Mucosa of descending colon (tissue), 3 donors: ENCODE measurements around the gene ABHD16A. TPM values are rescaled to one million over a fixed set of nuclear protein-coding genes. Genes with fewer than 3 reads are reported as not detected.

Experiments
- ATAC-seq: fragments of 200-7000 bp; cut with Tn5 transposase; one replicate; pipeline ENCODE4 v1.9.1; 2020; ENCODE audit warnings: mild to moderate bottlenecking, moderate library complexity
- DNase-seq, 3 donors: peaks; one replicate each; pipeline ENCODE4 v3.0.0-alpha.2; 2020
- H3K36me3 ChIP-seq: fragments of 200-600 bp; one replicate; pipeline ENCODE4 v1.8.0; 2021; ENCODE audit warnings: low read depth, mild to moderate bottlenecking
- H3K4me1 ChIP-seq: fragments of 200-600 bp; one replicate; pipeline ENCODE4 v1.8.0; 2021; ENCODE audit warnings: low read depth, mild to moderate bottlenecking
- H3K4me3 ChIP-seq: fragments of 200-600 bp; one replicate; pipeline ENCODE4 v1.8.0; 2021; ENCODE audit warnings: mild to moderate bottlenecking
- H3K9me3 ChIP-seq: fragments of 200-600 bp; one replicate; pipeline ENCODE4 v1.8.0; 2021; ENCODE audit warnings: mild to moderate bottlenecking
- intact Hi-C, 2 donors: fragments of 100-400 bp; cut with DNase I in 1 of 2; cut with micrococcal nuclease in 1 of 2; formaldehyde crosslinking; loops; one replicate each; pipeline versions ENCODE4 v1.11.0 to v1.11.1; 2022; cut with DNase I, micrococcal nuclease
- total RNA-seq, 3 donors: library from RNA; stranded (reverse); fragmentation: NEBNext Ultra II Directional in 2 of 3; extraction: Animal tissue kit (Norgen Biotek cat#: 25700) in 2 of 3; gene quantifications; one replicate each; pipeline versions ENCODE4 v1.2.1 to v1.2.4, GENCODE V29; 2021 to 2023
- TF ChIP-seq, protein P1 (sequence below): fragments of 200-600 bp; IDR thresholded peaks from one replicate; pipeline ENCODE4 v1.8.0; 2022; ENCODE audit warnings: antibody characterized with exemption, mild to moderate bottlenecking
- donor health status: DM: no; HTN: no; CAD: no; lungs with moderate emphysema.
- donor health status: DM: no; HTN: no; CAD: no.
- donor health status: DM: no; HTN: yes; CAD: no.

The ABHD16A gene
- total RNA-seq, 3 donors from 2014 or later, result 55.3 to 69.4 (median 68.4) TPM

DNA sequence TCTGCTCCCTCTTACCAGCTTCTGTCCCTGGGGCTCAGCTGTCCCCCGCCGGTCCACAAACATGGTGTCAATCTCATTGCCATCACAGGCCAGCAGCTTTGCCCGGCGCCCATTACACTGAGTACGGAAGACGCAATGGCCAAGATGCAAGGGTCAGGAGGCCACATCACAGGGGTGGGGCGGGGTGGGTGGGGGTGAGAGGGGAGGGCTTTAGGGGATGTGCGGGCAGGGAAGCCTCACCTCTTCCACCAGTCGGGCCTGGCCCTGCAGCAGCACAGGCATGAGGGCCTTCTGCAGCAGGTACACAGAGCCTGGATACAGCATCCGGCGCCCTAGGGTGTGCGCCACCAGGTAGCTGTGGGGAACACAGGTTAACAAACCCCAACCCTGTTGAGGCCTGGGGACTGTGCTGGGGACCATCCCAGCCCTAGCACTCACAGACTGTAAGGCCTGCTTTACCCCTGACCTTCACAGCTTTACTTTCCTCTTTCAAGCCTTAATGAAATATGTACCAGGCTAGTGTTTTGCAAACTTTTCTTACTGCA is 11.5 kb downstream of the ABHD16A start:
- peaks cover 11% of the 10 kb centered on the region for H3K36me3 ChIP-seq
- no peak for DNase-seq
- intact Hi-C loops, result no loop called here
- TF ChIP-seq, protein P1, sequence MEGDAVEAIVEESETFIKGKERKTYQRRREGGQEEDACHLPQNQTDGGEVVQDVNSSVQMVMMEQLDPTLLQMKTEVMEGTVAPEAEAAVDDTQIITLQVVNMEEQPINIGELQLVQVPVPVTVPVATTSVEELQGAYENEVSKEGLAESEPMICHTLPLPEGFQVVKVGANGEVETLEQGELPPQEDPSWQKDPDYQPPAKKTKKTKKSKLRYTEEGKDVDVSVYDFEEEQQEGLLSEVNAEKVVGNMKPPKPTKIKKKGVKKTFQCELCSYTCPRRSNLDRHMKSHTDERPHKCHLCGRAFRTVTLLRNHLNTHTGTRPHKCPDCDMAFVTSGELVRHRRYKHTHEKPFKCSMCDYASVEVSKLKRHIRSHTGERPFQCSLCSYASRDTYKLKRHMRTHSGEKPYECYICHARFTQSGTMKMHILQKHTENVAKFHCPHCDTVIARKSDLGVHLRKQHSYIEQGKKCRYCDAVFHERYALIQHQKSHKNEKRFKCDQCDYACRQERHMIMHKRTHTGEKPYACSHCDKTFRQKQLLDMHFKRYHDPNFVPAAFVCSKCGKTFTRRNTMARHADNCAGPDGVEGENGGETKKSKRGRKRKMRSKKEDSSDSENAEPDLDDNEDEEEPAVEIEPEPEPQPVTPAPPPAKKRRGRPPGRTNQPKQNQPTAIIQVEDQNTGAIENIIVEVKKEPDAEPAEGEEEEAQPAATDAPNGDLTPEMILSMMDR, result no peak
- no peak overlapping the region for H3K4me3 ChIP-seq
- H3K4me1 ChIP-seq, result no peaks in the 10 kb centered on the region
- ATAC-seq, result no peak
- H3K9me3 ChIP-seq, result no peaks in the 10 kb centered on the region

- H3K36me3 ChIP-seq, result peaks cover 13% of the 10 kb centered on the region
- H3K9me3 ChIP-seq, result no peaks in the 10 kb centered on the region
- TF ChIP-seq, protein P1, result no peak
- ATAC-seq, result no peak
- no peak for DNase-seq
- H3K4me1 ChIP-seq, result no peaks in the 10 kb centered on the region
- H3K4me3 ChIP-seq, result no peak overlapping the region
- intact Hi-C loops, result no loop called here
Observed at GRCh38 chr6:31691078-31691463, 12.1 kb downstream of the ABHD16A start.

- TF ChIP-seq, protein P1, result no peak
- peak in 1 of 3 donors; percentile 31 for DNase-seq
- H3K4me3 ChIP-seq, result no peak overlapping the region
- no peaks in the 10 kb centered on the region for H3K9me3 ChIP-seq
- H3K36me3 ChIP-seq, result peaks cover 13% of the 10 kb centered on the region
- intact Hi-C loops, result no loop called here
- H3K4me1 ChIP-seq, result no peaks in the 10 kb centered on the region
- peak; percentile 91 for ATAC-seq
Observed at GRCh38 chr6:31690231-31691077, 12.7 kb downstream of the ABHD16A start.

DNA sequence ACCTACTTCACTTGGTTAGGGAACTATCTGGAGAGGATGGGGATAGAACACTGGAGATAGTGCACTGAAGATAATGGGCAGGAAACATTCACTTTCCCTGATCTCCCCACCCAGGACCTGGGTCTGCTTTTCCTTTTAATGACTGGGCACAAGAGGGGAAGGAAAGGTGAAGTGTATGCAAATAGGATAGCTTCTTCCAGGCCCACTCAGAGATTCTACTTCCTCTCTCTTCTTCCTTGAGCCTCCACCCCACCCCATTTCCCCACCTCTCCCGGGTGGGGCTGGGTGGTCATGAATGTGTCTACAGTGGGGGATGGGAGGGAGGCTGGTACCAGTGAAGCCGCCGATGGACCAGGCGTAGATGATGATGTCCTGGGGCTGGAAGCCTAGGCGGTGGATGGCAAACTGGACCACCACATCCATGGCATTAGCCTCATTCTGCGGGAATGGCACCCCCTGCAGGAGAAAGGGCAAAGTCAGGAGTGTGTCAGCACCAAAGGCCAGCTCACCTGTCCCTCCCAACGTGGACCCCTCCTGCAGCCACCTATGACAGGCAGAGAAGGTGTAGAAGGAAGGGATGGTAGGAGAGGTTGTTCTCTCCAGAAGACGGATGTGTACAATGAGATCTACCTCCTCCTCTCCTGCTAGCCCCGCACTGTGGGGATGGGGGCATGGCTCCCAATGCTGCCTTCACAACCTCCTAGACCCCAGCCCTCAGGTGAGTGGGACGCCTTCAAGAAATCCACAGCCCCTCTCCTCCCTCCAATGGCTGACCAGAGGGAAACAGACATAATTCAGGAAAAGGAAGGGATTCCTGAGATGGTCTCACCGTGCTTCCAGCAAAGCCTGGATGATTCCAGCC is 13.6 kb downstream of the ABHD16A start:
- Histone ChIP-seq H3K9me3 (no peaks in the 10 kb centered on the region), H3K36me3 (peaks cover 13% of the 10 kb centered on the region), H3K4me1 (no peaks in the 10 kb centered on the region), H3K4me3 (no peak overlapping the region)
- peak; percentile 24 for ATAC-seq
- TF ChIP-seq, protein P1, result no peak
- DNase-seq, result peak in 1 of 3 donors; percentile 24
- intact Hi-C loops, result loop anchor here in 1 of 2 donors (10.0 kb wide), 1 partner anchor 175 kb away; the partner anchor contains the start of gene NEU1

GRCh38 chr6:31687860-31688693 is 15.0 kb downstream of the ABHD16A start:
- DNase-seq, result no peak
- Histone ChIP-seq H3K9me3 (no peaks in the 10 kb centered on the region), H3K36me3 (peaks cover 13% of the 10 kb centered on the region), H3K4me3 (no peak overlapping the region), H3K4me1 (no peaks in the 10 kb centered on the region)
- TF ChIP-seq, protein P1, result no peak
- no peak for ATAC-seq
- intact Hi-C loops, result loop anchor here in 1 of 2 donors (10.0 kb wide), 1 partner anchor 177 kb away; the partner anchor contains the start of gene NEU1
